MCF 10A (cell line): ENCODE data around the gene RHOF. TPM values are rescaled to one million over a fixed set of nuclear protein-coding genes. Genes with fewer than 3 reads are reported as not detected.

ENCODE experiments used
- BruUV-seq: library from RNA; stranded (reverse); fragments of 400-500 nt; replicated peaks from 2 replicates; lab custom pipeline; 2021; lab: Mats Ljungman, UMichigan
- CTCF ChIA-PET: fragments of 300-600 bp; sonication (Branson Sonifier 250); formaldehyde crosslinking; extraction: SDS; loops from one replicate; lab custom pipeline; 2021; ENCODE audit warnings: antibody characterized with exemption, inconsistent platforms; lab: Yijun Ruan, JAX
- POLR2A ChIA-PET: fragments of 300-600, 350-650 bp; sonication (Branson Sonifier 250); formaldehyde crosslinking; extraction: SDS; loops from one replicate; lab custom pipeline; 2020; ENCODE audit warnings: antibody characterized with exemption, inconsistent platforms; lab: Yijun Ruan, JAX
- DNase-seq: peaks from one replicate; pipeline ENCODE4 v3.0.0-alpha.2; 2018; ENCODE audit not compliant: unreplicated experiment
- H3K27ac Mint-ChIP-seq: one replicate; pipeline ENCODE4 v1.8.0; 2022; ENCODE audit warnings: mild to moderate bottlenecking, low read depth, mixed read lengths; ENCODE audit not compliant: unreplicated experiment
- H3K27me3 Mint-ChIP-seq: one replicate; pipeline ENCODE4 v1.8.0; 2022; ENCODE audit warnings: mixed read lengths; ENCODE audit not compliant: insufficient read depth, unreplicated experiment
- H3K36me3 Mint-ChIP-seq: one replicate; pipeline ENCODE4 v1.8.0; 2022; ENCODE audit warnings: mild to moderate bottlenecking, moderate library complexity, mixed read lengths; ENCODE audit not compliant: insufficient read depth, unreplicated experiment
- H3K4me1 Mint-ChIP-seq: one replicate; pipeline ENCODE4 v1.8.0; 2022; ENCODE audit warnings: mixed read lengths; ENCODE audit not compliant: insufficient read depth, unreplicated experiment
- H3K4me3 Mint-ChIP-seq: one replicate; pipeline ENCODE4 v1.8.0; 2022; ENCODE audit warnings: mild to moderate bottlenecking, moderate library complexity, mixed read lengths; ENCODE audit not compliant: unreplicated experiment
- H3K9me3 Mint-ChIP-seq: one replicate; pipeline ENCODE4 v1.8.0; 2022; ENCODE audit warnings: mixed read lengths; ENCODE audit not compliant: unreplicated experiment
- intact Hi-C: fragments of 100-400 bp; cut with micrococcal nuclease; formaldehyde crosslinking; loops from 2 replicates; pipeline ENCODE4 v1.14.1; 2022
- total RNA-seq: library from RNA; stranded (reverse); gene quantifications from 2 replicates; pipeline ENCODE4 v1.2.3, GENCODE V29; 2022
- TF ChIP-seq, protein P1 (sequence below): fragments of 200-600 bp; IDR thresholded peaks from one replicate; pipeline ENCODE4 v1.8.0; 2022; ENCODE audit warnings: antibody characterized with exemption, mild to moderate bottlenecking; ENCODE audit not compliant: unreplicated experiment

RHOF gene
- total RNA-seq, 1 experiment from 2014 or later = 9.5 TPM

DNA sequence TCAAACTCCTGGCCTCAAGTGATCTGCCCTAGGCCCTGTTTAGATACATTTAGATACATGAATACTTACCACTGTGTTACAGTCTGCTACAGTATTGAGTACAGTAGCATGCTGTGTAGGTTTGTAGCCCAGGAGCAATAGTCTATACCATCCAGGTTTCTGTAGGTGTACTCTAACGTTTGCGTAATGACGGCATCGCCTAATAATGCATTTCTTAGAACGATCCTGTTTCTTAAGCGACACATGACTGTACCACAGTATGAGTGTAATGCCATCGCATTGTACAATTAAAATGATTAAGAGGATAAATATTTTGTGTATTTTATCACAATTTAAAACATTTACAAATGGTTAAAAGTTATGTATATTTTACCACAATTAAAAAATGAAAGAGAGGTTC lies 62.0 kb downstream of the RHOF start:
- TF ChIP-seq, protein P1, sequence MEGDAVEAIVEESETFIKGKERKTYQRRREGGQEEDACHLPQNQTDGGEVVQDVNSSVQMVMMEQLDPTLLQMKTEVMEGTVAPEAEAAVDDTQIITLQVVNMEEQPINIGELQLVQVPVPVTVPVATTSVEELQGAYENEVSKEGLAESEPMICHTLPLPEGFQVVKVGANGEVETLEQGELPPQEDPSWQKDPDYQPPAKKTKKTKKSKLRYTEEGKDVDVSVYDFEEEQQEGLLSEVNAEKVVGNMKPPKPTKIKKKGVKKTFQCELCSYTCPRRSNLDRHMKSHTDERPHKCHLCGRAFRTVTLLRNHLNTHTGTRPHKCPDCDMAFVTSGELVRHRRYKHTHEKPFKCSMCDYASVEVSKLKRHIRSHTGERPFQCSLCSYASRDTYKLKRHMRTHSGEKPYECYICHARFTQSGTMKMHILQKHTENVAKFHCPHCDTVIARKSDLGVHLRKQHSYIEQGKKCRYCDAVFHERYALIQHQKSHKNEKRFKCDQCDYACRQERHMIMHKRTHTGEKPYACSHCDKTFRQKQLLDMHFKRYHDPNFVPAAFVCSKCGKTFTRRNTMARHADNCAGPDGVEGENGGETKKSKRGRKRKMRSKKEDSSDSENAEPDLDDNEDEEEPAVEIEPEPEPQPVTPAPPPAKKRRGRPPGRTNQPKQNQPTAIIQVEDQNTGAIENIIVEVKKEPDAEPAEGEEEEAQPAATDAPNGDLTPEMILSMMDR = no peak
- Mint-ChIP-seq H3K9me3 (no peaks in the 10 kb centered on the region), H3K4me1 (no peaks in the 10 kb centered on the region), H3K27ac (no peak overlapping the region), H3K4me3 (no peak overlapping the region), H3K36me3 (peaks cover 6% of the 10 kb centered on the region), H3K27me3 (no peaks in the 10 kb centered on the region)
- POLR2A ChIA-PET = no interaction called here
- intact Hi-C loops = no loop called here
- no TSS peak for BruUV-seq
- DNase-seq = no peak
- CTCF ChIA-PET = no interaction called here

DNA sequence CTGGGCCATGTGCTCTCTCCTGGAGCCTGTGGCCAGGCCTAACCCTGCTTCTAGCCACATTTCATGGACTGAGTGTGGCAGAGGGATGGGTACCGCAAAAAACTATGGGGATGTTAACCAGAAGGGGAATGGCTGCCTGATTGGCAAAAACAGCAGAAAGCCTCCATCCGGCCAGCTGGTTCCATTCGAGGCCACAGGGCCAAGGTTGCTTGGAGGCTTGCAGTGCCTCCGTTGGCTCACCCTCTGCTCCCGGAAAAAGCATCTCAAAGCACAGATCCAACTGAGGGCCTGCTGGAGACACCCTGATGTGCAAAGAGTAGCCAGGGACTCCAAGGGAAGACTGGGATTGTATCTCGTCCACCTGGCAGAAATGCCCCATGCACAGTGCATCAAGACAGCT lies 64.5 kb downstream of the RHOF start:
- peaks cover 19% of the 10 kb centered on the region for H3K36me3 Mint-ChIP-seq
- ChIA-PET CTCF (interaction anchor here (0.7 kb wide), 1 partner anchor 8 kb away, joined by 3 read pairs; no protein-coding TSS in a partner anchor), POLR2A (interaction anchor here (1.7 kb wide), 1 partner anchor 17 kb away, joined by 5 read pairs; the partner anchor contains the start of gene TMEM120B)
- TF ChIP-seq, protein P1 = no peak
- H3K4me3 Mint-ChIP-seq = no peak overlapping the region
- H3K27ac Mint-ChIP-seq = no peak overlapping the region
- no peak for DNase-seq
- no peaks in the 10 kb centered on the region for H3K27me3 Mint-ChIP-seq
- H3K9me3 Mint-ChIP-seq = no peaks in the 10 kb centered on the region
- no peaks in the 10 kb centered on the region for H3K4me1 Mint-ChIP-seq
- BruUV-seq = no TSS peak
- intact Hi-C loops = no loop called here

Other genes with a start within 250 kb of the RHOF start
- gene KDM2B, start 212.7 kb downstream of the RHOF start, total RNA-seq = 15.5 and 19.5 TPM in 2 replicates
- 12.1 and 16.3 TPM in 2 replicates for gene ORAI1, start 167.2 kb downstream of the RHOF start, total RNA-seq
- gene MORN3, start 124.0 kb downstream of the RHOF start, total RNA-seq = 0.35 and 0.52 TPM in 2 replicates
- gene TMEM120B, start 80.9 kb downstream of the RHOF start, total RNA-seq = 10.5 and 14.2 TPM in 2 replicates
- gene SETD1B, start 10.3 kb upstream of the RHOF start, total RNA-seq = 19.7 and 19.9 TPM in 2 replicates
- gene HPD, start 65.2 kb upstream of the RHOF start, total RNA-seq = 0.21 TPM in 1 of 2 replicates, not detected in the other
- 96.3 and 105 TPM in 2 replicates for gene PSMD9, start 95.1 kb upstream of the RHOF start, total RNA-seq
- gene CFAP251, start 124.9 kb upstream of the RHOF start, total RNA-seq = 19.7 and 23.5 TPM in 2 replicates
- 17.9 and 18.1 TPM in 2 replicates for gene BCL7A, start 228.2 kb upstream of the RHOF start, total RNA-seq